HG03066 (cell line): ENCODE data around the gene ASS1.

Source experiments
- ATAC-seq: cut with Tn5 transposase; IDR thresholded peaks from one replicate; pipeline ENCODE4 v1.9.1; 2021; ENCODE audit warnings: low read depth; ENCODE audit not compliant: unreplicated experiment

The ASS1 gene

DNA sequence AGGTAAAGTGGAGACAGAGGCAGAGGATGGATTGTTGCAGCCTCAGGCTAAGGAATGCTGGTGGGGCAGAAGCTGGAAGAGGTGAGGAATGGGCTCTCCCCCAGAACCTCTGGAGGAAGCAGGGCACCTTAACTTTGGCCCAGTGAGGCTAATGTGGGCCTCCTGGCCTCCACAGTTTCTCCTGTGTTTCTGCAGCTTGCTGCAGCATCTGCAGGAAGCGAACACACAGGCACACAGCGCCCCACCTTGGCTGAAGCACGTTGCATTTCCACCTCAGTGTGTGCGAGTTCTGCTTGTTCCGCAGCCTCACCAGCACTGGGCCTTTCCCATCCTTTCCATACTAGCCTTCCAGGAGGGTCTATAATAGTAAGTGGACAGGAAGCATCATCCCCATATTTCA, 27.2 kb upstream of the ASS1 start:
- no peak for ATAC-seq

DNA sequence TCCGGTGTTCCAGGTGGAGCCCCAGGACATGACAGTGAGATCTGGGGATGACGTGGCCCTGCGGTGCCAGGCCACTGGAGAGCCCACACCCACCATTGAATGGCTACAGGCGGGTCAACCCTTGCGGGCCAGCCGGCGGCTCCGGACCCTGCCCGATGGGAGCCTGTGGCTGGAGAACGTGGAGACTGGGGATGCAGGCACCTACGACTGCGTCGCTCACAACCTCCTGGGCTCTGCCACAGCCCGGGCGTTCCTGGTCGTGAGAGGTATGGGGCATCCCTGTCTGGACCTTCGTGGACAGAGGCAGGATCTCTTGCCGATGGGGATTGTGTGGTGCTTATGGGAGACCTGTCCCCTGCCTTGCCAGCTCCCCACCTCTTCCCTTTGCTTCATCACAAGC, 26.0 kb upstream of the ASS1 start:
- ATAC-seq: no peak

- ATAC-seq: no peak
These were observed 25.2 kb upstream of the ASS1 start for GRCh38 chr9:130419521-130420035.

DNA sequence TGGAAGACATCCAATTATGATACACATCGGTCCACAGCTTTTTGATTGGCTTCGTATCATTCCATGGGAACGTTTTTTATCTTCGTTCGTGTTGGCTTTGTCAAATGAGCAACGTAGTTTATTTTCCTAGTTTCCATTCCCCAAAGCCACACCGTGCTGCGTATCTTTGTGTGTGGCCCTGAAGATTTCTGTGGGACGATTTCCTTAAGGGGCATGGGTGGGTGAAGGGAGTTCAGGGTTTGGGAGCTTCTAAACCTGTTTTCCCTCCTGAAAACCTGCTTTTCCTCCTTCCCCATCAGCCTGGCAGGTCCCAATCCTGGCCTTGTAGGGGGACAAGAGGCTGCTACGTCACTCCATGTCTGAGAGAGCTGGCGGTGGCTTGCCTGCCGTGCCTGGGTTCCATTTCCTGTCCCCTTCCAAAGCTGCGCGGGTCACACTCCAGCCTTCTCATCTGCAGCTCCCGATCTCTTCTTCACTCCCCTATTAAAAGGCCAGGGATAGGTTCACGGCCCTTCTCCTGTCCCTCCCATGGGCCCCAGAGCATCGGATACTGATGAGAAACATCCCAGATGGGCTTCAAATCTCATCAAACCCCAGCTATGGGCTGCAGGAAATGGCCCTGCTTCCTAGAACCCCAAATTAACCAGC, 23.5 kb upstream of the ASS1 start:
- no peak for ATAC-seq

DNA sequence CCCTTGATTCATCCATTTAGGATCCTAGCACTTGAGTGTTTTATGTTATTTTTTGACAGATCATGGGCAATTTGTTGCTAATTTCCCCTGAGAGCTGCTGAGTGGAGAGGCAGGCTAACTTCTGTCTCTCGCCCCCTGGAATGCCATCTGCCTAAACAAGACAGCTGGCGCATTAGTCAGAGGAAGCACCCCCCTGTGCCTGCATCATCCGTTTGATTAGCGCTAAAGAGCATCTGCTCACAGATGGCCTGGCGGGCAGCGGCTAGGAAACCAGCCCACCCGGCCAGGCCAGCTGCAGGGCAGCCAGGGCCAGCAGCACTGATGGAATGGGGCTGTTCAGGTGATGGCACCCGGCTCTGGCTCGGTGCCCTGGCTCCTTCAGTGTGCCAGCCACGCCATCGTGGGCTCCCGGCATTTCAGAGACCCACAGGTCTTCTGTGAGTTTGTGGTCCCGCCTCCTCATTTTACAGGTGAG, 22.9 kb upstream of the ASS1 start:
- ATAC-seq: no peak

DNA sequence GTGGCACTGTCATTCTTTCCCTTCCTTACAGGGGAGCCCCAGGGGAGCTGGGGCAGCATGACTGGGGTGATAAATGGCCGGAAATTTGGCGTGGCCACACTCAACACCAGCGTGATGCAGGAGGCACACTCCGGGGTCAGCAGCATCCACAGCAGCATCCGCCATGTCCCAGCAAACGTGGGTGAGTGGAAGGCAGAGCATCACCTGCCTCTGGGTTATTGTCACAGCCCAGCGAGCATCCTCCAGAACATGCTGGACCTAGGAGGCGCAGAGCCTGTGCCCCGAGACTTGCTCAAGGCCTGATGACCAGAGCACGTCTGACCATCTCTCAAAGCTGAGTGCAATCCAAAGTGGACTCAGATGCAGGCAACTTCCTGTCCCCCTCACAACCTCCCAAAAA, 22.2 kb upstream of the ASS1 start:
- no peak for ATAC-seq

GRCh38 chr9:130423272-130423671, 21.5 kb upstream of the ASS1 start:
- ATAC-seq: no peak

GRCh38 chr9:130424595-130425454, 19.9 kb upstream of the ASS1 start:
- ATAC-seq: no peak

GRCh38 chr9:130425741-130426466, 18.9 kb upstream of the ASS1 start:
- ATAC-seq: no peak

DNA sequence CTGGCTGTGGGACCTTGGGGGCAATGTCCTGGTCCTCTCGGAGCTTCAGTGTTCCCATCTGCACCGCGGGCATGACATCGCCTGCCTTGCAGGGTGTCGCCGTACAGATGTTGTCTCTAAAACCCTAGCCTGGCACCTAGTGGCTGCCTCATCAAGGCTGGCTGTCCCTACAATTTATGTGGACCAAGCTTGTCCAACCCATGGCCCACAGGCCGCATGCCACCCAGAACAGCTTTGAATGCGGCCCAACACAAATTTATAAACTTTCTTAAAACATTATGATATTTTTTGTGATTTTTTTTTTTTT, 18.3 kb upstream of the ASS1 start:
- ATAC-seq: no peak

DNA sequence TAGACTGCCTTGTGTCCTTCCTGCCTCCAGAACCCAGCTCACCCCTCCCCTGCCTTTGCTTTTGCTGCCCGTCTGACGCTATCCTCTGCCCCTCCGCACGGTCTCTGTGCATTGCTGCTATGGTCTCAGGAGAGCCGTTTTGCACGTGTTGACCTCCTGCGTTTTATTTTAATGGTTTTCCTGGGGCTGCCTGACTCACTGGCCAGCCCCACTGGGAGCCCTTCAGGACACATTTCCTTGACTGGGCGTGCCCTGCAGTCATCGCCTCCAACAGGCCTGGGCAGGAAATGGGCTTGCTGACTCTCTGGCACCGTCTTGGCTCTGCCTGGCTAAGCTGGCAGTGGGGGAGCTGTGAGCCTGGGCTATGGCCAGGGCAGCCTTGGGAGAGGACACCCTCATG, 17.9 kb upstream of the ASS1 start:
- ATAC-seq: no peak

DNA sequence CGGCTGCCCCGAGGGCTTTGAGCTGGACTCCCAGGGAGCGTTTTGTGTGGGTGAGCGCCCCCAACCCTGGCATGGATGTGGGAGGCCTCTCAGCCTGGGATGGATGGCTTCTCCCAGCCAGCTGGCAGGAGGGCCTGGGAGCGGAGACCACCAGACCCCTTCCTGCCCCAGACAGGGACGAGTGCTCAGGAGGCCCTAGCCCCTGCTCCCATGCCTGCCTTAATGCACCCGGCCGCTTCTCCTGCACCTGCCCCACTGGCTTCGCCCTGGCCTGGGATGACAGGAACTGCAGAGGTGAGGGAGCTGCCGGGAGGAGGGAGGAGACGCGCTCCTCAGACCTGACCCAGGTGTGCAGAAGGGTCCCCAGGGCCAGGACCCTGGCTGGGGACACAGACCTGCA, 17.4 kb upstream of the ASS1 start:
- ATAC-seq: no peak

DNA sequence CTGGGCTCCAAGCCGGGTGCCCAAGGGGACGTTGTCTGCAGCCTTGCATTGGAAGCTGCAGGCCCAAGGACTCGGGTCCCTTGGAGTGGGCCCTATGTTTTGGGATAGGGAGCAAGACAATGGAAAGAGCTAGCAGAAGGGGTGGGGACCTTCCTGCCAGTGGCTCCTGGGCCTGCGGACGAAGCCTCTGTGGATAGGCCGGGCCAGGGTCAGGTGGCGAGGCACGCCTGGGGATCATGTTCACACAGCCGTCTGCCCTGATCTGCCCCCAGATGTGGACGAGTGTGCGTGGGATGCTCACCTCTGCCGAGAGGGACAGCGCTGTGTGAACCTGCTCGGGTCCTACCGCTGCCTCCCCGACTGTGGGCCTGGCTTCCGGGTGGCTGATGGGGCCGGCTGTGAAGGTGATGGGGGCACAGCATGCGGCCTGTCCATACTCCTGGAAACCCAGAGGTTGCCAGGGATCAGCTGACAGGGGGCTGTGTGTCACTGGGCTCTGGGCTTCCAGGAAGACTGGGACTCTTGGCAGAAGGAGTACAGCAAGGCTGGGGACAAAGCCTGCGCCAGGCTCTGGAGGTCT, 16.6 kb upstream of the ASS1 start:
- ATAC-seq: no peak

GRCh38 chr9:130429381-130429780, 15.4 kb upstream of the ASS1 start:
- no peak for ATAC-seq

- no peak for ATAC-seq
These were observed 14.9 kb upstream of the ASS1 start for GRCh38 chr9:130429831-130430230.

- no peak for ATAC-seq
These were observed 14.5 kb upstream of the ASS1 start for GRCh38 chr9:130430232-130430631.

GRCh38 chr9:130430734-130431535, 13.8 kb upstream of the ASS1 start:
- no peak for ATAC-seq

DNA sequence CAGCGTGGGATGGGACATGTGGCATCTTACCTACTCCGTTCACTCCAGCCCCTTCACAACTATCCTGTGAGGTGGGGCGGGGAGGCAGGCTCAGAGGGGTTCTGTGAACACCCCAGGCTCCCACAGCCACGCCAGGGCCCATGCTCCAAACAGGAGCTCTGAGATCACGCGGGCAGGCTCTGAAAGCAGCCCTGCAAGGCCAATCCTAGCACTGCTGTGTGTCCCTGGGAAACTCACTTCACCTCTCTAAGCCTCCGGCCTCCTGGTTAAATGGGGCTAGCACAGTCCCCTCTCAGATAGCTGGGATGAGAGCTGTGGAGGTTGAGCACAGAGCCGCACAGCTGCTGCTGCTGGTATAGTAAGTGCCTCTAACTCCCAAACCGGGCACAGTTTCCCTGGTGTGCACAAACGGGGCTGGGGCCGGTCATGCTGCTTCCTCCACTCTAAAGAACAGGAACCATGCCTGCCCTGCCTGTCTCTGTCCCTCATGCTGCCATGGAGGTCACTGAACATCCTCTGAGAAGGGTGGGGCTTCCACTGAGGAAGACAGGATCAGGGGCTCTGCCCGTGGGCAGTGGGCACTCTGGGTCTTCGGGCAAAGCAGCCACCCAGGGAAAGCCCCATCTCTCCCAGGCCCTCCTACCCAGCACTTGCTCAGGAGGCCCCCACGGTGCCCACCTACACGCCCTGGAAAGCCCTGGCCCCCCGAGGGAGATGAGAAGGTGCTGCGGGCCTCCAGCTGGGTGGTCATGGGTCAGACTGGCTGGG, 13.0 kb upstream of the ASS1 start:
- ATAC-seq: no peak

- ATAC-seq: no peak
These were observed 12.4 kb upstream of the ASS1 start for GRCh38 chr9:130432362-130432761.

GRCh38 chr9:130432796-130433167, 12.0 kb upstream of the ASS1 start:
- no peak for ATAC-seq
